ENCODE measurements around the gene DAZAP1.

DAZAP1 gene

GRCh38 chr19:1441677-1442438, 34.5 kb downstream of the DAZAP1 start:
- H3K9ac ChIP-seq (ENCODE audit: low read depth in 1 of 2, low read length in 2 of 2), result no peak overlapping the region
- H3K4me1 ChIP-seq (ENCODE audit: control insufficient read depth in 1 of 2, insufficient read depth in 2 of 2, low read length in 2 of 2), result peaks cover 10 to 26% of the 10 kb centered on the region in 2 donors
- peaks cover 9 to 35% of the 10 kb centered on the region in 2 donors for H3K36me3 ChIP-seq (ENCODE audit: control insufficient read depth in 1 of 2, insufficient read depth in 2 of 2, low read length in 2 of 2)
- H3K27ac ChIP-seq (ENCODE audit: low read depth, low read length), result no peak overlapping the region
- H3K4me3 ChIP-seq (ENCODE audit: low read depth in 1 of 2, low read length in 2 of 2), result no peak overlapping the region
- H3K27me3 ChIP-seq (ENCODE audit: control insufficient read depth in 1 of 2, insufficient read depth in 2 of 2, low read length in 2 of 2), result peaks cover 6 to 9% of the 10 kb centered on the region in 2 donors
- no peaks in the 10 kb centered on the region for H3K9me3 ChIP-seq (ENCODE audit: control insufficient read depth in 1 of 2, low read length in 2 of 2)

GRCh38 chr19:1445185-1445931, 38.0 kb downstream of the DAZAP1 start:
- no peaks in the 10 kb centered on the region for H3K9me3 ChIP-seq (ENCODE audit: control insufficient read depth in 1 of 2, low read length in 2 of 2)
- peak overlapping the region in 1 of 2 donors; percentile 4 for H3K9ac ChIP-seq (ENCODE audit: low read depth in 1 of 2, low read length in 2 of 2)
- no peak overlapping the region for H3K27ac ChIP-seq (ENCODE audit: low read depth, low read length)
- H3K27me3 ChIP-seq (ENCODE audit: control insufficient read depth in 1 of 2, insufficient read depth in 2 of 2, low read length in 2 of 2), result peaks cover 35 to 39% of the 10 kb centered on the region in 2 donors
- peak overlapping the region; percentile 52 to 62 for H3K4me3 ChIP-seq (ENCODE audit: low read depth in 1 of 2, low read length in 2 of 2)
- peaks cover 7 to 25% of the 10 kb centered on the region in 2 donors for H3K36me3 ChIP-seq (ENCODE audit: control insufficient read depth in 1 of 2, insufficient read depth in 2 of 2, low read length in 2 of 2)
- H3K4me1 ChIP-seq (ENCODE audit: control insufficient read depth in 1 of 2, insufficient read depth in 2 of 2, low read length in 2 of 2), result peaks cover 3 to 4% of the 10 kb centered on the region in 2 donors

- Histone ChIP-seq H3K27ac (ENCODE audit: low read depth, low read length) (no peak overlapping the region), H3K9me3 (ENCODE audit: control insufficient read depth in 1 of 2, low read length in 2 of 2) (no peaks in the 10 kb centered on the region), H3K4me3 (ENCODE audit: low read depth in 1 of 2, low read length in 2 of 2) (no peak overlapping the region), H3K36me3 (ENCODE audit: control insufficient read depth in 1 of 2, insufficient read depth in 2 of 2, low read length in 2 of 2) (peaks cover 0 to 17% of the 10 kb centered on the region in 2 donors), H3K27me3 (ENCODE audit: control insufficient read depth in 1 of 2, insufficient read depth in 2 of 2, low read length in 2 of 2) (peaks cover 43 to 47% of the 10 kb centered on the region in 2 donors), H3K9ac (ENCODE audit: low read depth in 1 of 2, low read length in 2 of 2) (no peak overlapping the region), H3K4me1 (ENCODE audit: control insufficient read depth in 1 of 2, insufficient read depth in 2 of 2, low read length in 2 of 2) (peaks cover 0 to 4% of the 10 kb centered on the region in 2 donors)
These were observed 38.7 kb downstream of the DAZAP1 start for GRCh38 chr19:1445932-1446712.

GRCh38 chr19:1446713-1447481, 39.5 kb downstream of the DAZAP1 start:
- no peak overlapping the region for H3K4me3 ChIP-seq (ENCODE audit: low read depth in 1 of 2, low read length in 2 of 2)
- peaks cover 0 to 4% of the 10 kb centered on the region in 2 donors for H3K4me1 ChIP-seq (ENCODE audit: control insufficient read depth in 1 of 2, insufficient read depth in 2 of 2, low read length in 2 of 2)

GRCh38 chr19:1447504-1447903, 40.1 kb downstream of the DAZAP1 start:
- Histone ChIP-seq H3K4me3 (ENCODE audit: low read depth in 1 of 2, low read length in 2 of 2) (no peak overlapping the region), H3K9me3 (ENCODE audit: control insufficient read depth in 1 of 2, low read length in 2 of 2) (no peaks in the 10 kb centered on the region), H3K4me1 (ENCODE audit: control insufficient read depth in 1 of 2, insufficient read depth in 2 of 2, low read length in 2 of 2) (peaks cover 0 to 4% of the 10 kb centered on the region in 2 donors), H3K36me3 (ENCODE audit: control insufficient read depth in 1 of 2, insufficient read depth in 2 of 2, low read length in 2 of 2) (peaks cover 0 to 5% of the 10 kb centered on the region in 2 donors), H3K9ac (ENCODE audit: low read depth in 1 of 2, low read length in 2 of 2) (no peak overlapping the region), H3K27ac (ENCODE audit: low read depth, low read length) (no peak overlapping the region), H3K27me3 (ENCODE audit: control insufficient read depth in 1 of 2, insufficient read depth in 2 of 2, low read length in 2 of 2) (peaks cover 56 to 58% of the 10 kb centered on the region in 2 donors)

More at GRCh38 chr19:1446713-1447481, 39.5 kb downstream of the DAZAP1 start:
- peaks cover 50 to 52% of the 10 kb centered on the region in 2 donors for H3K27me3 ChIP-seq (ENCODE audit: control insufficient read depth in 1 of 2, insufficient read depth in 2 of 2, low read length in 2 of 2)
- H3K9me3 ChIP-seq (ENCODE audit: control insufficient read depth in 1 of 2, low read length in 2 of 2), result no peaks in the 10 kb centered on the region
- no peak overlapping the region for H3K9ac ChIP-seq (ENCODE audit: low read depth in 1 of 2, low read length in 2 of 2)
- peaks cover 0 to 11% of the 10 kb centered on the region in 2 donors for H3K36me3 ChIP-seq (ENCODE audit: control insufficient read depth in 1 of 2, insufficient read depth in 2 of 2, low read length in 2 of 2)
- no peak overlapping the region for H3K27ac ChIP-seq (ENCODE audit: low read depth, low read length)

- peaks cover 0 to under 1% of the 10 kb centered on the region in 2 donors for H3K36me3 ChIP-seq (ENCODE audit: control insufficient read depth in 1 of 2, insufficient read depth in 2 of 2, low read length in 2 of 2)
- H3K4me1 ChIP-seq (ENCODE audit: control insufficient read depth in 1 of 2, insufficient read depth in 2 of 2, low read length in 2 of 2), result peaks cover 0 to 4% of the 10 kb centered on the region in 2 donors
- peaks cover 61 to 62% of the 10 kb centered on the region in 2 donors for H3K27me3 ChIP-seq (ENCODE audit: control insufficient read depth in 1 of 2, insufficient read depth in 2 of 2, low read length in 2 of 2)
These were observed 40.6 kb downstream of the DAZAP1 start for GRCh38 chr19:1447944-1448343.

GRCh38 chr19:1449467-1450442, 42.4 kb downstream of the DAZAP1 start, which contains the start of gene APC2:
TSS of gene APC2 (plus strand) at chr19:1450121. CDS start at chr19:1453002, 2,881 bp downstream.
- Histone ChIP-seq H3K9me3 (ENCODE audit: control insufficient read depth in 1 of 2, low read length in 2 of 2) (no peaks in the 10 kb centered on the region), H3K4me1 (ENCODE audit: control insufficient read depth in 1 of 2, insufficient read depth in 2 of 2, low read length in 2 of 2) (peaks cover 0 to 10% of the 10 kb centered on the region in 2 donors), H3K4me3 (ENCODE audit: low read depth in 1 of 2, low read length in 2 of 2) (no peak within 1 kb of the TSS), H3K27ac (ENCODE audit: low read depth, low read length) (no peak within 1 kb of the TSS), H3K36me3 (ENCODE audit: control insufficient read depth in 1 of 2, insufficient read depth in 2 of 2, low read length in 2 of 2) (no peaks in the 10 kb centered on the region), H3K27me3 (ENCODE audit: control insufficient read depth in 1 of 2, insufficient read depth in 2 of 2, low read length in 2 of 2) (peaks cover 74 to 75% of the 10 kb centered on the region in 2 donors), H3K9ac (ENCODE audit: low read depth in 1 of 2, low read length in 2 of 2) (no peak within 1 kb of the TSS)

More at GRCh38 chr19:1447944-1448343, 40.6 kb downstream of the DAZAP1 start:
- H3K4me3 ChIP-seq (ENCODE audit: low read depth in 1 of 2, low read length in 2 of 2), result no peak overlapping the region
- no peak overlapping the region for H3K27ac ChIP-seq (ENCODE audit: low read depth, low read length)
- no peak overlapping the region for H3K9ac ChIP-seq (ENCODE audit: low read depth in 1 of 2, low read length in 2 of 2)
- H3K9me3 ChIP-seq (ENCODE audit: control insufficient read depth in 1 of 2, low read length in 2 of 2), result no peaks in the 10 kb centered on the region

GRCh38 chr19:1450735-1451731, 43.6 kb downstream of the DAZAP1 start:
- peaks cover 74 to 79% of the 10 kb centered on the region in 2 donors for H3K27me3 ChIP-seq (ENCODE audit: control insufficient read depth in 1 of 2, insufficient read depth in 2 of 2, low read length in 2 of 2)
- no peak overlapping the region for H3K4me3 ChIP-seq (ENCODE audit: low read depth in 1 of 2, low read length in 2 of 2)
- H3K4me1 ChIP-seq (ENCODE audit: control insufficient read depth in 1 of 2, insufficient read depth in 2 of 2, low read length in 2 of 2), result peaks cover 0 to 16% of the 10 kb centered on the region in 2 donors
- H3K36me3 ChIP-seq (ENCODE audit: control insufficient read depth in 1 of 2, insufficient read depth in 2 of 2, low read length in 2 of 2), result no peaks in the 10 kb centered on the region
- no peak overlapping the region for H3K27ac ChIP-seq (ENCODE audit: low read depth, low read length)
- no peak overlapping the region for H3K9ac ChIP-seq (ENCODE audit: low read depth in 1 of 2, low read length in 2 of 2)
- no peaks in the 10 kb centered on the region for H3K9me3 ChIP-seq (ENCODE audit: control insufficient read depth in 1 of 2, low read length in 2 of 2)
